Motor neuron (in vitro differentiated cells): Measurements from ENCODE around the gene NRG2. TPM values are rescaled to one million over a fixed set of nuclear protein-coding genes. Genes with fewer than 3 reads are reported as not detected.

Experiments
- ATAC-seq, 8 experiments: fragments of 200-7000 bp; cut with Tn5 transposase; replicated peaks in 6 of 8; 2 replicates each; pipeline ENCODE4 v1.8.0; 2021; ENCODE audit warnings: mild to moderate bottlenecking in 8 of 8, moderate library complexity in 8 of 8
- H3K27ac ChIP-seq, 2 donors: fragments of 250-450 bp; sonication (Bioruptor Pico); 2 replicates each; pipeline ENCODE4 v1.9.0; 2021; ENCODE audit warnings: antibody characterized with exemption in 2 of 2, mild to moderate bottlenecking in 2 of 2, moderate library complexity in 1 of 2
- H3K4me1 ChIP-seq, 2 donors: fragments of 250-450 bp; sonication (Bioruptor Pico); replicated peaks in 1 of 2; 2 replicates each; pipeline ENCODE4 v1.6.1; 2021; ENCODE audit warnings: antibody characterized with exemption in 2 of 2, mild to moderate bottlenecking in 2 of 2, moderate library complexity in 1 of 2
- H3K4me3 ChIP-seq, 5 donors: fragments of 250-450 bp; sonication (Bioruptor Pico); 2 replicates each; pipeline ENCODE4 v1.9.0; 2021; ENCODE audit warnings: antibody characterized with exemption in 5 of 5, mild to moderate bottlenecking in 5 of 5, moderate library complexity in 4 of 5
- WGBS, 10 experiments: fragments of 450-650 bp; shearing (Covaris generic); methylation state at CpG; one replicate each; pipeline ENCODE4 v1.0.0; 2022; 5-methylcytosine and 5-hydroxymethylcytosine counted together
- in situ Hi-C, 9 experiments: fragments of 400-800 bp; cut with MboI; loops; one replicate each; pipeline ENCODE4 v1.15.0; 2021; ENCODE audit warnings: low sequenced_read_pairs in 9 of 9, low pct_unique_long_range_greater_than_20kb in 2 of 9; ENCODE audit not compliant: unreplicated experiment in 9 of 9
- total RNA-seq, 8 experiments: library from RNA; unstranded; fragments of 300-600 nt; gene quantifications; 2 replicates each; pipeline versions ENCODE4 v1.2.3 to v1.2.4, GENCODE V29; 2022

The NRG2 gene
- total RNA-seq, 8 experiments from 2014 or later, result 0.28 to 1.8 (median 0.71) TPM; not detected in 1

DNA sequence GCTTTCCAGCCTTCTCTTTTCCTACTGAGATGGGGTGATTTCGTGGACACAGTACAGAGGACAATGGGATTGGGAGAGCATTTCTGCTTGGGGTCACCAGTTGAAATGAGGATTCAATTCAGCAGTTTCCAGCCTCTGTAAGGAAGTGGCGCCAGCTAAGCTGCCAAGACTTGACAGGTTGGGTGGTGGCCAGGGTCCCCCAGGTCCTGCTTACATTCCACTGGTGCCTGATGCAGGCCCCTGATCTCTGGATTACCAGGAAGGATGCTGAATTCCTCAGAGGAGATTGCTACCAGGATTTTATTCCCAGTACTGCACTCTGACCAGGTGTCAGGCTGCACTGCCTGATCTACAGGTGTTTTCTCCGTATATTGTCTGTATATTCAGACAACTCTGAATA lies 127.8 kb downstream of the NRG2 start:
- Histone ChIP-seq H3K27ac (no peak overlapping the region), H3K4me1 (no peaks in the 10 kb centered on the region), H3K4me3 (no peak overlapping the region)
- ATAC-seq, result no peak
- 14 to 100% (median 57%) methylated on average over 1 to 3 of the region's 3 CpGs; no CpG with 5 or more reads in 1 of the 10 experiments for WGBS, 10 experiments
- in situ Hi-C loops, result no loop called here

DNA sequence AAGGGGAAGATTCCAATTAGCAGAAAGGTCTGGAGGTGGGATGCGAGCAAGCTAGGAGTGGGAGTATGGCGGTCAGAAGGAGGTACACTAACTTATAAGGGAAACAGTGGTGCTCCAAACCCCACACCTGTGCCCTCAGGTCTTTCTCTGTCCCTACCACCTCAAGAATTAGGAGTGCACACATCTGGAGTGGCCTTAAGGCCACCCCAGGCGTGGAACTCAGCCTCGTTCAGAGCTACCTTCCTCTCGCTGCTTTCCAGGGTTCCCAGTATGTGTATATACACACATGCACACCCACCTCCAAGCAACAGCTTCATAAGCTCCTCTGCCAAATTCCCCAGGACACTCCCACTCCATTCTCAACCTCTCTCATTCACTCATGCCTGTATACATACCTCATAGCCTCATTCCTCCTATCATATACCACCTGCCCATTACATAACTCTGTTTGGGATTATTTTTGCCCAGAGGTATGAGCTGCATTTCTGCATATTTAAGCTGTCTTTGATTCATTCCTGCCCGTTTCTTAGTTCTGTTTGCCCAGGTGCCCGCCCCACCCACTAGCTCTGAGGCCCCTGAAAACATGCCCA lies 128.8 kb downstream of the NRG2 start:
- H3K4me3 ChIP-seq, result no peak overlapping the region
- no peaks in the 10 kb centered on the region for H3K4me1 ChIP-seq
- WGBS, 10 experiments, result 44 to 94% (median 85%) methylated on average over 3 to 5 of the region's 7 CpGs; no CpG with 5 or more reads in 6 of the 10 experiments
- in situ Hi-C loops, result no loop called here
- peak in 2 of 8 experiments; percentile 20 to 84 for ATAC-seq
- no peak overlapping the region for H3K27ac ChIP-seq

DNA sequence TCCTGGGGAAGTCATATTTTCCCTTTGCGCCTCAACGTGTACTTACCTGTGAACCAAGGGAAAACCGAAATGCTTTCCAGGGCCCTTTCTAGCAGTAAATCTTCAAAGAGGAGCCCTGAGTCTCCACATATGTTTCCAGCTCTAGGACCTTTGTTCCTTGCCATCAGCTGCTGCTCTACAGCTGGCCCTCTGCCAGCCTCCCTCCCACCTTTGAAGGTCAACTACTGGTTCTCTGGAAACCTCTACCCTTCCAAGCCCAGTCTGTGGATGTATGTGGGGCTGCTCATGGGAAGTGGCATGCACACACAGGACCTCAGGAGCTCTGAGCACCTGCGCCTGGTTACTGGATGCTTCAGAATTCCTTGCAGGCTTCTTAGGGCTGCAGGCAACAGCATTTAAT lies 130.3 kb downstream of the NRG2 start:
- ATAC-seq, result no peak
- H3K4me3 ChIP-seq, result no peak overlapping the region
- WGBS, 10 experiments, result 52 to 100% (median 80%) methylated on average over 1 to 4 of the region's 4 CpGs; no CpG with 5 or more reads in 3 of the 10 experiments
- in situ Hi-C loops, result no loop called here
- H3K4me1 ChIP-seq, result no peaks in the 10 kb centered on the region
- H3K27ac ChIP-seq, result no peak overlapping the region

DNA sequence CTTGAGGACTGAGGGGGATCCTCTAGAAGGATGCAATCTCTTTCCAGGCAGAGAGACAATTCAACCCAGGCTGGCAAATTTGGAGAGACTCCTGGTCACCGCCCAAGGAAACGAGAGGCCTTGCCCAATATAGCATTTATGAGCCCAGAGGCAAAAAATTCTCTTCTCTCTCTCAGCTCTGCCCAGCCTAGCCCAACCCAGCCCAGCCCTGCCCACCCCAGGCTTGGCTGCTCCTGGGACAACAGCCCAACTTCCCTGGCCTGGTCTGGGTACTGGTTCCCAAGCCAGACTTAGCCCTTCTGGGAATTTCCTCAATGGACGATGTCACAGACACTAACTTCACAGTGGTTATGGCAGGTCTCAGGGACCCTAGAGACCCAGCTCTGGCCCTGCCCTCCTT lies 130.9 kb downstream of the NRG2 start:
- no peak overlapping the region for H3K27ac ChIP-seq
- H3K4me1 ChIP-seq, result no peaks in the 10 kb centered on the region
- ATAC-seq, result peak in 3 of 8 experiments; percentile 31 to 45 (median 33)
- in situ Hi-C loops, result no loop called here
- WGBS, 10 experiments, result 80 to 100% (median 100%) methylated on average over 1 to 2 of the region's 3 CpGs; no CpG with 5 or more reads in 7 of the 10 experiments
- H3K4me3 ChIP-seq, result no peak overlapping the region

DNA sequence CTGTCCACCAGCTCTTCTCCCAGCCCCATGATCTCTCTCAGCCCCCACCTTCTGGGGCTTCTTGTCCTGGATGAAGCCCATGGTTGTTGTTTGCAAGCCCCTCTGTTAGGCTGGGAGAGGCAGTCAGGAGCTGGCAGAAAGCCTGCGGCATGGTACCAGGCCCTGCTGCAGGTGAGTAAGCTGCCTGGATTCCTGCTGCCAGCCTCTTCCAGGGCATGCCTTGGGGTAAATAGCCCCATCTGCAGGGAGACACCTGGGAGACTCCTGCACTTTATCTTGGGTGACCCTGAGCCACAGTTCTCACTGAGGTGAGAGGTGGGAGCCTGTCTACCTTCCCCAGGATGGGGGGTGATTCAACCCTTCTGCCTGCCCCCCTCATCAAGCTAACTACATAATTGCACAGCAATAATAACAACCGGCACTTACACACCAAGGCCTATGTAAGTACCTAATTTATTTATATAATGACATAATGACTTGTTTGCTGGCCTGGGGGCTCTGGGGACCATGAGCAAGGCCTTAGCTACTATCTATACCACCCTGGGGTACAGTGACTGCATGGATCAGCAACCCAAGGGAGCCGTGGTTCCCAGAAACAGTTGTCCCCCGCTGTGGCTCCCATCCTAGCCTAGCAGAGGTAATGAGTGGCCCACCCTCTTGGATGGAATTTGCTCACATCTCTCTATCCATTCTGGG lies 131.5 kb downstream of the NRG2 start:
- WGBS, 10 experiments, result 75 to 90% (median 88%) methylated on average over 3 of the region's 4 CpGs; no CpG with 5 or more reads in 7 of the 10 experiments
- in situ Hi-C loops, result no loop called here
- Histone ChIP-seq H3K27ac (no peak overlapping the region), H3K4me3 (no peak overlapping the region), H3K4me1 (no peaks in the 10 kb centered on the region)
- ATAC-seq, result no peak

DNA sequence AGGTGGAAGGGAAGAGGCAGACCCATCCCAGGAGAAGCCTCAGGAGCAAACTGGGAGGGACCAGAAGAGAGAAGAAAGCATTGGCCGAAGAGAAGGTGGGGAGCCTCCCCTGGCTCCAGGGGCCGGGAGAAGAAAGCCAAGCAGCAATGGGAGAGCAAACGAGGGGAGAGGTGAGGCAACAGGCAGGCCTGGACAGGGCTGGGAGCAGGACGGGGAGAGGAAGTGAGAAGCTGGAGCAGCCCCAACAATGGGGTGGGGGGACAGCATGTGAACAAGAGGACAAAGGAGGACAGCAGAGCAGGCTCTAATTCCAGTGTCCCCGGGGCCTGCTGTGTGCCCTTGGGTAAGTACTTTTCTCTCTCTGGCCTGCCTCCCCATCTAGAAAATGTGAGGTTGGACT lies 132.2 kb downstream of the NRG2 start:
- H3K4me3 ChIP-seq, result no peak overlapping the region
- no peak for ATAC-seq
- H3K4me1 ChIP-seq, result no peaks in the 10 kb centered on the region
- no peak overlapping the region for H3K27ac ChIP-seq
- in situ Hi-C loops, result no loop called here
- whole genome bisulfite sequencing, 10 experiments, result 0 to 70% (median 50%) methylated on average over 2 to 4 of the region's 5 CpGs; no CpG with 5 or more reads in 6 of the 10 experiments

DNA sequence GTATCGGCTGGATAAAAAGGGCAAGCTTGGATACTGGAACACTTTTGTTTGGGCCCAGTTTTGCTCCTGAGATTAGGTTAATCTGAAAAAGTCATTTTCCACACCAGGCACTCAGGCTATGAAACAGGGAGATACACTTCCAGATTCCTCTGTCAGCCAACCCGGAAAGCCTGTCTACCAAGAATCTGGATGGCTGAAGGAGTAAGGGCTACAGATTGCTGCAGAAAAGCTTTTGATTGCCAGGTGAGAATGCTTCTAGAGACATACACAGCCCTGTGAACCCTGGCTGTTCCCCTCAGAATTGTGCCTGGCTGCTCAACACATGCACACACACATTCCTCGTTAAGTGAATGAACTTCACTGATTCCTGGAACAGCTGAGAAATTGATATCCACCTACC lies 133.1 kb downstream of the NRG2 start:
- H3K4me3 ChIP-seq, result no peak overlapping the region
- no peak overlapping the region for H3K27ac ChIP-seq
- ATAC-seq, result no peak
- WGBS, 10 experiments, result 33 to 83% (median 71%) methylated on average over 1 to 3 of the region's 3 CpGs; no CpG with 5 or more reads in 3 of the 10 experiments
- in situ Hi-C loops, result no loop called here
- H3K4me1 ChIP-seq, result peaks cover 0 to 3% of the 10 kb centered on the region in 2 donors

DNA sequence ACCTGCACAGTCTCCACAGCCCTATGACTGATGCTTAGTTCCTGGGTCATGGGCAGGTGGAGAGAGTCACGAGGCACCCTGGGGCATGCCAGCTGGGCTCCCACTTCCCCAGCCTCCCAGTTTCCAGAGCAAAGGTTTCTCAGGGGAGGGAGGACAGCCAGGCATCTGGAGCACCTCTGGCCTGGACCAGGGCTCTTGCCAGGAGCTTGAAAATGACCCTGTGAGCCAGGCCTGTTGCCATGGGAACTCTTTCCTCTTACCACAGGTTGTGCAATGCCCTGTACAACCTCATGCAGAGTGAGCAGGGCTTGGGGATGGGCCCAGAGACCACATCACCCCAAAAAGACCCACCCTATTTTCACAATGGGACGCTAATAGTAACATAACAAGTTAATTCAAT lies 134.3 kb downstream of the NRG2 start:
- H3K4me1 ChIP-seq, result peaks cover 0 to 3% of the 10 kb centered on the region in 2 donors
- H3K4me3 ChIP-seq, result no peak overlapping the region
- ATAC-seq, result peak in 1 of 8 experiments; percentile 16
- 60 to 80% (median 67%) methylated on average over 1 of the region's 2 CpGs; no CpG with 5 or more reads in 7 of the 10 experiments for WGBS, 10 experiments
- in situ Hi-C loops, result no loop called here
- H3K27ac ChIP-seq, result no peak overlapping the region

DNA sequence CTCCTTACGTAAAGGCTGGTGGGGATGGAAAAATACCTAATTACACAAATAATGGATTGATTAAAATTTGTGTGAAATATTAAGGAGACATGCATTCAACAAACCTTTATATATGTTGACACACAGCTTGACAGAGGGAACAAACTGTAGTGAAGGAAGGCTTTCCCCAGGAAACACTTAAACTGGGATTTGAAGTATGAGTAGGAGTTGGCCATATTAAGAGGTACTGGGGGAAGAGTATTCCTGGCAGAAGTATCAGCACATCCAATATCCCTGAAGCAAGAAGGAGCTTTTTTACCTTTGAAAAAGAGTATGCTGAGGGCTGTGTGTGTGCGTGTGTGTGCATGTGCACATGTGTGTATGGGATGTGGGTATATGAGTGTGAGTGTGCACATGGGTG lies 136.4 kb downstream of the NRG2 start:
- Histone ChIP-seq H3K4me1 (peaks cover 0 to 8% of the 10 kb centered on the region in 2 donors), H3K4me3 (no peak overlapping the region), H3K27ac (no peak overlapping the region)
- no peak for ATAC-seq
- WGBS, 10 experiments, result 33 to 93% (median 80%) methylated on average over 1 to 2 of the region's 2 CpGs; no CpG with 5 or more reads in 3 of the 10 experiments
- in situ Hi-C loops, result no loop called here

DNA sequence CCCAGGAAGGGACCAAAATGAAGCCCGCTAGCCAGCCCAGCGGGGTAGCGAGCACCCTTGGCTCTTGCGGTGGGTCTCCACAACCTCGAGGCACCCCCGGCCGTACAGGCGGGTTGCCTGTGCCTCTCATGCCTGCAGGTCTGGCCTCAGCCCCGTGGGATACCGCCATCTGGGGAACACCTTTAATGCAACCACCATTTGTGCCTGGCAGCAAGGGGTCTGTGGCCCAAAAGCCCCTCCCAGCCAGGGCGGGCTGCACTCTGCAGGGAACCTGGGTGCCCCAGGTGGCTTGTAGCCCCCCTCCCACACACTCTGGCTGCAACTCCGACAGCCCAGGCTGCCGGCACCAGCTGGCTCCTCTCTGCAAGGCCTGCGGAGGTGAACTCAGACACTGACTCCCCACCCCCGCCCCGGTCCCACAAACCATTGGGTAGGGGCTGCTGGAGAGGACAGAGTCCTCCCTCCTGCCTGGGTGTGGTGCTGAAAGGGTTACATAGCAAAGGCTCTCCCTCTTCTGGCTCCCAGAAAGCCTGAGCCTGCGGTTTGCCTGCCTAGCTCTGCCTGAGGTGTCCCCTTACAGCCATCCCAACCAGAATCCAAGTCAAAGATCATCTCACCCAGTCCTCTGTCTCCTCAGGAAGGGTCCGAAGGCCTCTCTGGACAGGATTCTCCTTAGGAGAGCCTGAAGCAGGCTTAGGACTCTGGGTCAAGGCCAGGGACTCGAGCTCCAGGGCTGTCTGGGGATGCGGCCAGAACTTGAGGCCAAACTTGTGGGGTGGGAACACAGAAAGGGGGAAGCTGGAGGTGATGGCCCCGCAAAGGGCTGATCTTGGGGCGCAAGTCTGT lies 138.1 kb downstream of the NRG2 start:
- WGBS, 10 experiments, result 0 to 20% (median 0%) methylated on average over 1 to 4 of the region's 22 CpGs; no CpG with 5 or more reads in 5 of the 10 experiments
- Histone ChIP-seq H3K27ac (no peak overlapping the region), H3K4me3 (peak overlapping the region in 4 of 5 donors; percentile 33 to 45 (median 37)), H3K4me1 (peaks cover 0 to 8% of the 10 kb centered on the region in 2 donors)
- in situ Hi-C loops, result no loop called here
- ATAC-seq, result peak; percentile 17 to 66 (median 53)

DNA sequence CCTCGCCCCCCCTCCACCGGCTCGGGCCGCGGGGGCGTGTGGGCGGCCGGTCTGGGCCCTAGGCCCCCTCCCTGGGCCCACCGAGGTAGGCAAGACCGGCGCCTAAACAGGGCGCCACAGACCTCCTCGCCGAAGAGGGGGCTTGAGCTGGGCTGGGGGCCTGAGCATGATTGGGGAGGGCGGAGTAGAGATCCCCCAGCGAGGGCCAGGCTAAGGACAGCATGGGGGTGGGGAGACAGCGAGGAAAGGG lies 138.6 kb downstream of the NRG2 start:
- Histone ChIP-seq H3K27ac (no peak overlapping the region), H3K4me3 (peak overlapping the region; percentile 33 to 45 (median 38)), H3K4me1 (peaks cover 0 to 8% of the 10 kb centered on the region in 2 donors)
- in situ Hi-C loops, result no loop called here
- WGBS, 10 experiments, result no CpG with 5 or more reads among the region's 17 CpGs
- ATAC-seq, result no peak

DNA sequence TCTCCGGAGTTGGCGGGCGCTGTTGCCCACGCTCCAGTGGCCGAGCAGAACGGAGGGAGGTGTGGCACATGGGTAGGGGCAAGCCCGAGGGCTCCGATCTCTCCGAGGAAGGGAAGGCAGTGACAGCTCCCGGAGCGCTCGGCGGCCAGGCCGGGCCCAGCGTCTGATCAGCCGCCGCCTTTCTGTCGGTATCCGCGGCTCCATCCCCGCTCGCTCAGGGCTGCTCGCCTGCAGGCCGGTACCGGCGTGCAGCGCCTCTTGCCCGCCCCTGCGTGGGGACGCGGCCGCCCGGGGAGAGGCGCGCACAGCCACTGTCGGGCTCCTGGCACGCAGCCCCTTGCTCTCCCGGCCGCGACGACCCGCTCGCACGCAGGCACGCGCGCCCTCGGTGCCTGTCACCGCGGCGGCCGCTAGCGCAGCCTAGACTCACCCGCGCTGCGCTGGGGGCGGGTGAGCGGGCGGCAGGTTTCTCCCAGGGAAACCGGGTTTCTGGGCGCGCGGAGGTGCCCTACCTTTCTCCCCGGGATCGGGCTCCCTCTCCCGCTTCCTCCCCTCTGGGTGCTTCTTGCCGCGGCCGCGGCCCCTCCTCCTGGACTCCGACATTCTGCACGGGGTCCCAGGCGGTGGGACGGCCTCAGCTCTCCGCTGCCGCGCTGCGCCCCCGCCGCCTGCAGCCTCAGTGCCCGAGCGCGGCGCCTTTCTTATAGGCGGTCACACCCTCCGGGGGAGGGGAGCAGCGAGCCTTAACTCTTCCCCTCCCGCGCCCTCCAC lies 139.1 kb downstream of the NRG2 start:
- in situ Hi-C loops, result no loop called here
- 0 to 5% (median 2%) methylated on average over 3 to 16 of the region's 89 CpGs; no CpG with 5 or more reads in 6 of the 10 experiments for WGBS, 10 experiments
- H3K4me3 ChIP-seq, result peak overlapping the region; percentile 33 to 45 (median 38)
- H3K27ac ChIP-seq, result no peak overlapping the region
- ATAC-seq, result peak; percentile 60 to 85 (median 80)
- H3K4me1 ChIP-seq, result peaks cover 0 to 8% of the 10 kb centered on the region in 2 donors
